Stimulated activated CD4-positive, alpha-beta T cell treated with anti-CD3 and anti-CD28 coated beads, TNF-alpha, amount 100 ng/mL, for 24 hours (primary cell): ENCODE measurements around the gene MIER2.
"Not testable (repeated sequence)": the region's sequence is repeated elsewhere in the genome, so short reads cannot be mapped to it uniquely, and the experiment has no call there.

Experiments used
- DNase-seq, 3 experiments: peaks; one replicate each; pipeline ENCODE4 v3.0.0-alpha.2; 2020; ENCODE audit warnings: low read depth in 3 of 3

MIER2 gene

DNA sequence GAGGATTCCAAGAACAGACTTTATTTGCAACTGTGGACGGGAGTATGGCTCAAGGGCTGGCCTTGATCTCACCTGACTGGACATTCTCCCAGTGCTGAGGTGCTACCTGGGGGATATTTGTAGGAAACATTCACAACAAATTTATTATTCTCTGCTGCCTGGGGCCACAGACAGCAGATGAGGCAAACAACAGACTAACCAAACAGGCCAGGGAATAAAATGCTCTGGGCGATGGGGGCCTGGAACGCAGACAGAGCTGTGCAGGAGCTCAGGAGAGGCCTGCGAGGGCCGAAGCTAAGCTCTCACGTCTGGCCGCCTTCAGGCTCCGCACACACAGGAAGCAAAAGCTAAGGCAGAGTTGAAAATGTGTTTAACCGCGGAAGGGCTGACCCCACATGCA lies 61.2 kb downstream of the MIER2 start:
- DNase-seq = no peak

DNA sequence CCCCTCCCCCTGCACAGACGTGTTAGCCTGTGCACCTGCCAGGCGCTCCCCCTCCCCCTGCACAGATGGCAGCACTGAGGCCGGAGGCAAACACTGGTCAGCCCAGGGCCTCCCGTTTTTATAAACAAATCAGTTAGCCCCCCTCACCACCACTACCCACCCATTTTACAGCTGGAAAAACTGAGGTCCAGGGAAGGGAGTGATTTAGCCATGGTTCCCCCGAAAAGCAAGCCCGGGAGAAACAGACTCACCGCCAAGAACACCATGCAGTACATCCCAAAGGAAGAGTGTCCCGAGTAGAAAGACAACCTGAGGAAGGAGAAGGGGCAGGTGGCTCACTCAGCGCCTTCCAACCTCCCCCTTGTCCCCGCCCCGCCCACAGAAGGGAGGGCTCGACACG lies 62.1 kb downstream of the MIER2 start:
- DNase-seq = no peak

DNA sequence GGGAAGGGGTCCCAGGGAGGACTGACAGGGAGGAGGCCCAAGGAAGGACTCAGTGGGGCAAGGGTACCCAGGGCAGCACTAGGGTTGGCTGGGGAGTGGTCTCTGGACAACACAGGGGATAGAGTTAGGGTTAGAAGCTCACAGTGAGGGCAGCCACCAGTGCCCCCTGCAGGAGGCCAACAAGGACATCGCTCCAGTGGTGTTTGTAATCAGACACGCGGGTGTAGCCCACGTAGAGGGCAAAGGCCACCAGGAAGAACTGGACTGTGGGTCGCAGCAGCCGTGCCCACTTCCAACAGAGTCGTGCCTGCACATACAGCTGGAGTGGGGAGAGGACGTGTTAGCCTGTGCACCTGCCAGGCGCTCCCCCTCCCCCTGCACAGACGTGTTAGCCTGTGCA lies 62.6 kb downstream of the MIER2 start:
- DNase-seq = no peak

- DNase-seq = no peak
Observed at GRCh38 chr19:281156-281853, 63.3 kb downstream of the MIER2 start.

- no peak for DNase-seq
Observed at GRCh38 chr19:280541-281009, 64.0 kb downstream of the MIER2 start.

DNA sequence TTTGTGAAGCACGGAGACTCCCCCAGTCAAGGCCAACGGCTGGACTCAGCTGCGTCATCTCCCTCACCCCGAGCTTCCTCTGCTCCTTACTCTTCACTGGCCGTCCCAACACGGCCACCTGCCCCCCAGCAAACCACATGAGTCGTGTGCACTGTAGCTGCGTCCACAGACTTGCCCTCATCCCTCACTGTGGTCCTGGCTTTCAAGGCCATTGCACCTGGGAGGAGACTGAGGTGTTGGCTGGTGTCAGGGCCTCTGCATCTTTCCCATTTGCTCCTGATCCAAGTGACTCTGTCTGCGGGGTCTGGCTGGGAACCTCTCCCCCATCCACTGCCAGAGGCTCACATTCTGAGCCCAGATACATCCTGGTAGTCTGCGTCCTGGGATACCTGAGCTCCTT lies 64.9 kb downstream of the MIER2 start:
- no peak for DNase-seq

DNA sequence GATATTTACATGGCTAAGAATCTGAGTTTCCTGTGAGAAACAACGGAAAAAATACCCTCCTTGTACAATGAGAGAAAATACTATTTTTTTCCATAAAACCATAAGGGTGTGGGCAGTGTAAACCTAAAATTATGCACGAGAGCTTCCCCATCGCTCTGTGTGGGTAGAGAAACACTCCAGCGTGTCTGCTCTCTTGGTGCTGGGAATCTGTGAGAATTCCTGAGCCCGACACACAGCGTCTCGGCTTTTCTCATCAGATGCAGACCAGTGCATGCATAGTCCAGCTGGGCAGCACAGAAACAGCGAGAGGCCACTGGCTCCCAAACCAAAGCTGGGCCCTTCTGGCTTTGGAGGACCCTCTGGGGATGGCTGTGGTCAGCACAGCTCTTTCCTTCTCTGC lies 65.4 kb downstream of the MIER2 start:
- no peak for DNase-seq

DNA sequence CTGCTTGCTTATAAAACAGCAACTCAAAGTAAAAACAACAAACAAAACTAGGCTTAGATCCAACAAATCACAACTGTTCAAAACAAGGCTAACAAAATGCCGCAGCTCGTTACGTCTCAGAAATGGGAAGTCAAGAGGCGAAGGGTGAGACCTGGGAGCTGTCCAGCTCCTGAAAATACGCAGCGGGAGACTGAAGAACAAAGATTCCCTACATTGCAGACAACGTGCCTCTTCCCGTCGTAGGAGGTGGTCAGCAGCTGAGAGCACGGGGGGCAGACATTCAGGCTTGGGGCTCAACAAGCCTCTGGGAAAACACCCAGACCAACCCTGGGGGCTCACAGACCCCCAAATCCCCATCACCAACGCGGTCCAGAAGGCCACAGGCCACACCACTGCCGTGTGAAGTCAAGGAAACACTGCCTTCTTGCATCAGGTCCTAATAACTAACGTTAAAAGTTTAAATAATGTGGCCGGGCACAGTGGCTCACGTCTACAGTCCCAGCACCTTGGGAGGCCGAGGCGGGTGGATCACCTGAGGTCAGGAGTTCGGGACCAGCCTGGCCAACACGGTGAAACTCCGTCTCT lies 66.9 kb downstream of the MIER2 start:
- no peak for DNase-seq

- DNase-seq = no peak
Observed at GRCh38 chr19:277131-277530, 67.5 kb downstream of the MIER2 start.

DNA sequence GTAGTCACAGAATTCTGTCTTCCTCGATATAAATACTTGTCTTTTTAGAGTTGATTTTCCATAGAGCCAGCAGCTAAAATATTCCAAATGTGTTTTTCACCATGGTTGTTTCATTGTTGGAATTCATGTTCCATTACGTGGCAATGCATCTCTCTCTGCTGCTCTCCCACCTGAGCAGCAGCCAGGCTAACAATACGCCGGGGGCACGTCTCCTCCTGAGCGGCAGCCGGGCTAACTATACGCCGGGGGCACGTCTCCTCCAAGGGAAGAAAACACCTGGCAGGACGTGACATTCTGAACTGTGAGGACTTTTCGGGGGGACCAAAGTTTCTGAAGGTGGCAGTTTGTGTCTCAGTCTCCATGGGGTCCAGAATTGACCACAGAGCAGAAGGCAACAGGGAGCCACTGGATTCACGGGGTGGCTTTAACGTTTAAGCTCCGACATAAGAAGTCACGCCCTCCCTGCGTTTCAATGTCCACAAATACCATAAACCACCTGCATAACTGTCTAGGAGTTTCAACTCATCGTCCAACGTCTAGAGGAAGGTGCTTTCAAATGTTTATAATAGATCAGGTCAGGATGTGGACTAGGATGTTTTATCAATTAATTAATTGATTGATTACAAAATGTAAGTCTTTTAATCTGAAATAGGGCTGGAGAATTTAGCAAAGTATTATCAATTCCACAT lies 68.5 kb downstream of the MIER2 start:
- no peak for DNase-seq

DNA sequence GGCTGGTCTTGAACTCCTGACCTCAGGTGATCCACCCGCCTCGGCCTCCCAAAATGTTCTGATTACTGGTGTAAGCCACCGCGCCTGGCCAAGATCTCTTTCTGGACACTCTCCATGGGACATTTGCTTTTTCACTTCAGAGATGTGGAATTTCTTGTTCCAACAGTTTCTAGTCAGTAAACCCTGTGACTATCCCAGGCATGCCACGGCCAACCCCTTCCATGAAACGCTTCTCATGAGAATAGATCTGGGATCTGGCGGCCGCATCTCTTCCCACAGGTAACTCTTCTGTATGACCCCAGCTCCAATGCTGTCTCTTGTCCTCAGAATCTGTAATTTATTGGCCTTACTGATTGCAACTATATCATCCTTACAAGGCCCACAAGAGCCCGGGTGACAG lies 69.6 kb downstream of the MIER2 start:
- DNase-seq = no peak

- DNase-seq = no peak
Observed at GRCh38 chr19:273393-273792, 71.2 kb downstream of the MIER2 start.

GRCh38 chr19:271856-272255 lies 72.7 kb downstream of the MIER2 start:
- no peak for DNase-seq

DNA sequence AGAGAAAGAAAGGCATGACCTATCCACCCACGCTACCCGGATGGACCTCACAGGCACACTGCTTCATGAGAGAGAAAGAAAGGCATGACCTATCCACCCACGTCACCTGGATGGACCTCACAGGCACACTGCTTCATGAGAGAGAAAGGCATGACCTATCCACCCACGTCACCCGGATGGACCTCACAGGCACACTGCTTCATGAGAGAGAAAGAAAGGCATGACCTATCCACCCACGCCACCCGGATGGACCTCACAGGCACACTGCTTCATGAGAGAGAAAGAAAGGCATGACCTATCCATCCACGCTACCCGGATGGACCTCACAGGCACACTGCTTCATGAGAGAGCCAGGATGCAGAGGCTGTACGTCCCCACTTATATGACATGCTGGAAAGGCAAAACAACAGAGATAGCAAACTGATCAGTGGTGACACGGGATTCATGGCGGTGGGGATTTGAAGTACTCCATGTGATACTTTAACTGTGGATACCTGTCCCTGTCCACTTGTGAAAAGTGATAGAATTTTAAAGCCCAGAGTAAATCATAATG lies 73.8 kb downstream of the MIER2 start:
- DNase-seq = not testable (repeated sequence)

GRCh38 chr19:269241-269640 lies 75.4 kb downstream of the MIER2 start:
- DNase-seq = no peak

- no peak for DNase-seq
Observed at GRCh38 chr19:262125-262524, 82.5 kb downstream of the MIER2 start.

GRCh38 chr19:256804-257203 lies 87.8 kb downstream of the MIER2 start:
- not testable (repeated sequence) for DNase-seq
